Measurements from ENCODE around the gene NT5C3A. TPM values are rescaled to one million over a fixed set of nuclear protein-coding genes. Genes with fewer than 3 reads are reported as not detected.

The NT5C3A gene
- total and polyA plus RNA-seq, 2 of the 13 experiments (the other 11 are each of a cell fraction or from before 2014, with no cell fraction given), result 16.9 to 34.0 TPM

DNA sequence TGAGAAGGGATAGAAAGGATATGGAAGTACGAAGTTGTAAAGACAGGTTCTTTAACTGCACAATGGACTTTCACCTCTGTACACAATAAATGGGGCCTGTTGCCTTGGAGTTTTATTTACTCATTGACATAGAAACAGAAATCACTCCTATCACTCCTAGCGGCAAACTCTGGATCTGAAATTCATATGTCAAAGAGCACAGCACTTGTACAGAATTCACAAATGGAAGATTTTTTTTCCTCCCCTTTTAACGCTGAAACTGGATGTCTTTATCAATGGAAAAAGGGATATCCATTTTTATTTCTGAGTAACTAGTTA, 18.2 kb downstream of the NT5C3A start (continued):
- TF ChIP-seq ZNF121 (CRISPR knock-in tag; IDR thresholded peaks at IDR 0.05), result no peak
- TF ChIP-seq, protein P1, sequence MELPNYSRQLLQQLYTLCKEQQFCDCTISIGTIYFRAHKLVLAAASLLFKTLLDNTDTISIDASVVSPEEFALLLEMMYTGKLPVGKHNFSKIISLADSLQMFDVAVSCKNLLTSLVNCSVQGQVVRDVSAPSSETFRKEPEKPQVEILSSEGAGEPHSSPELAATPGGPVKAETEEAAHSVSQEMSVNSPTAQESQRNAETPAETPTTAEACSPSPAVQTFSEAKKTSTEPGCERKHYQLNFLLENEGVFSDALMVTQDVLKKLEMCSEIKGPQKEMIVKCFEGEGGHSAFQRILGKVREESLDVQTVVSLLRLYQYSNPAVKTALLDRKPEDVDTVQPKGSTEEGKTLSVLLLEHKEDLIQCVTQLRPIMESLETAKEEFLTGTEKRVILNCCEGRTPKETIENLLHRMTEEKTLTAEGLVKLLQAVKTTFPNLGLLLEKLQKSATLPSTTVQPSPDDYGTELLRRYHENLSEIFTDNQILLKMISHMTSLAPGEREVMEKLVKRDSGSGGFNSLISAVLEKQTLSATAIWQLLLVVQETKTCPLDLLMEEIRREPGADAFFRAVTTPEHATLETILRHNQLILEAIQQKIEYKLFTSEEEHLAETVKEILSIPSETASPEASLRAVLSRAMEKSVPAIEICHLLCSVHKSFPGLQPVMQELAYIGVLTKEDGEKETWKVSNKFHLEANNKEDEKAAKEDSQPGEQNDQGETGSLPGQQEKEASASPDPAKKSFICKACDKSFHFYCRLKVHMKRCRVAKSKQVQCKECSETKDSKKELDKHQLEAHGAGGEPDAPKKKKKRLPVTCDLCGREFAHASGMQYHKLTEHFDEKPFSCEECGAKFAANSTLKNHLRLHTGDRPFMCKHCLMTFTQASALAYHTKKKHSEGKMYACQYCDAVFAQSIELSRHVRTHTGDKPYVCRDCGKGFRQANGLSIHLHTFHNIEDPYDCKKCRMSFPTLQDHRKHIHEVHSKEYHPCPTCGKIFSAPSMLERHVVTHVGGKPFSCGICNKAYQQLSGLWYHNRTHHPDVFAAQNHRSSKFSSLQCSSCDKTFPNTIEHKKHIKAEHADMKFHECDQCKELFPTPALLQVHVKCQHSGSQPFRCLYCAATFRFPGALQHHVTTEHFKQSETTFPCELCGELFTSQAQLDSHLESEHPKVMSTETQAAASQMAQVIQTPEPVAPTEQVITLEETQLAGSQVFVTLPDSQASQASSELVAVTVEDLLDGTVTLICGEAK (IDR thresholded peaks at IDR 0.05), result no peak
- TF ChIP-seq, protein P1 (CRISPR knock-in tag; IDR thresholded peaks at IDR 0.05), result no peak
- TF ChIP-seq HNRNPH1 (optimal IDR thresholded peaks at IDR 0.05; ENCODE audit: low read depth, low read length), result no peak
- TF ChIP-seq NFKB2 (CRISPR knock-in tag; IDR thresholded peaks at IDR 0.05; ENCODE audit: borderline replicate concordance), result no peak
- no peak for TF ChIP-seq SMYD3 (CRISPR knock-in tag; IDR thresholded peaks at IDR 0.05)
- TF ChIP-seq, protein P2, sequence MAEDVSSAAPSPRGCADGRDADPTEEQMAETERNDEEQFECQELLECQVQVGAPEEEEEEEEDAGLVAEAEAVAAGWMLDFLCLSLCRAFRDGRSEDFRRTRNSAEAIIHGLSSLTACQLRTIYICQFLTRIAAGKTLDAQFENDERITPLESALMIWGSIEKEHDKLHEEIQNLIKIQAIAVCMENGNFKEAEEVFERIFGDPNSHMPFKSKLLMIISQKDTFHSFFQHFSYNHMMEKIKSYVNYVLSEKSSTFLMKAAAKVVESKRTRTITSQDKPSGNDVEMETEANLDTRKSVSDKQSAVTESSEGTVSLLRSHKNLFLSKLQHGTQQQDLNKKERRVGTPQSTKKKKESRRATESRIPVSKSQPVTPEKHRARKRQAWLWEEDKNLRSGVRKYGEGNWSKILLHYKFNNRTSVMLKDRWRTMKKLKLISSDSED (CRISPR knock-in tag; IDR thresholded peaks at IDR 0.05), result no peak
- TF ChIP-seq SMAD1 (CRISPR knock-in tag; IDR thresholded peaks at IDR 0.05; ENCODE audit: borderline replicate concordance, low read depth), result no peak
- no peak for TF ChIP-seq ZSCAN22 (CRISPR knock-in tag; IDR thresholded peaks at IDR 0.05)
- TF ChIP-seq SOX6 (IDR thresholded peaks at IDR 0.05), result no peak
- peak; percentile 57; the same call in 1 of the 2 replicates for TF ChIP-seq SOX6 (CRISPR knock-in tag; IDR thresholded peaks at IDR 0.05)
- TF ChIP-seq KLF16 (CRISPR knock-in tag; IDR thresholded peaks at IDR 0.05), result 0 out of 4 replicates have a peak, but pooled peaks of 1 of the 2 experiments have one; percentile 8

Data from HepG2 (cell line).